ACC112 (cell line): Measurements from ENCODE around the gene MAGEA9B.
"Not testable (repeated sequence)": the region's sequence is repeated elsewhere in the genome, so short reads cannot be mapped to it uniquely, and the experiment has no call there.

Source experiments
- H2AFZ ChIP-seq: fragments of 200-600 bp; sonication (generic); one replicate; pipeline ENCODE4 v1.6.0; 2017; ENCODE audit warnings: antibody characterized with exemption, low read length; ENCODE audit not compliant: unreplicated experiment
- H3K27ac ChIP-seq: fragments of 200-600 bp; sonication (generic); 2 replicates; pipeline ENCODE4 v1.5.1; 2014; ENCODE audit warnings: low read depth, mild to moderate bottlenecking, antibody characterized with exemption, low read length, moderate library complexity
- H3K27me3 ChIP-seq: fragments of 200-600 bp; sonication (generic); 2 replicates; pipeline ENCODE4 v1.6.1; 2014; ENCODE audit warnings: mild to moderate bottlenecking, antibody characterized with exemption, low read length, moderate library complexity, mixed read lengths; ENCODE audit not compliant: insufficient read depth
- H3K36me3 ChIP-seq: fragments of 200-600 bp; sonication (generic); 2 replicates; pipeline ENCODE4 v1.6.1; 2016; ENCODE audit warnings: mild to moderate bottlenecking, antibody characterized with exemption, low read length, moderate library complexity, mixed read lengths; ENCODE audit not compliant: insufficient read depth
- H3K4me1 ChIP-seq: fragments of 200-600 bp; sonication (generic); one replicate; pipeline ENCODE4 v1.6.1; 2016; ENCODE audit warnings: low read length, mixed read lengths; ENCODE audit not compliant: insufficient read depth, unreplicated experiment, control insufficient read depth
- H3K4me3 ChIP-seq: fragments of 200-600 bp; sonication (generic); 2 replicates; pipeline ENCODE4 v1.5.1; 2014; ENCODE audit warnings: mild to moderate bottlenecking, low read depth, low read length
- H3K79me2 ChIP-seq: fragments of 200-600 bp; sonication (generic); one replicate; pipeline ENCODE4 v1.6.0; 2016; ENCODE audit warnings: low read length; ENCODE audit not compliant: control insufficient read depth, unreplicated experiment, insufficient read depth

Gene MAGEA9B

DNA sequence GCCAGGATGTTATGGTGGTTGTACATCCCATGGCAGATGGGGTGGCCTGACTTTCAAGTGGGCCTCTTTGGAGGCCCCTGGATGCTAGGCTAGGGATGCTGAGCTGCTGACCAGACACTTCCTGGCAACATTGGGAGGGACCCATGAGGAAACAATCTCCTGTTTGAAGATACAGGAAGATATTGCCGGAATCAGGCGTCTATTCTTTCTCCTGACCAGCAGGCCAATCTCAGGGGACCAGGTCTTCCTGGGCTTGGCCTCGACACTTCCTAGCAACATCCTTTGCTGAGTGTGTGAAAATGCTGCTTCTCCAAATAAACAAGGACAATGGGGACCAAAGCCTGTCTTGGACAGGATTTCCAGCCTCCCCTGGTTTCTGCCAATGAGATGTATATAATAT is 39.5 kb downstream of the MAGEA9B start:
- H3K4me1 ChIP-seq, H3K27me3 ChIP-seq, H3K4me3 ChIP-seq, H2AFZ ChIP-seq, H3K27ac ChIP-seq, H3K36me3 ChIP-seq, H3K79me2 ChIP-seq: not testable (repeated sequence)

- H3K36me3 ChIP-seq, H3K4me1 ChIP-seq, H3K79me2 ChIP-seq, H2AFZ ChIP-seq, H3K4me3 ChIP-seq, H3K27me3 ChIP-seq, H3K27ac ChIP-seq: not testable (repeated sequence)
Measured at GRCh38 chrX:149546962-149547361, 40.3 kb downstream of the MAGEA9B start.

DNA sequence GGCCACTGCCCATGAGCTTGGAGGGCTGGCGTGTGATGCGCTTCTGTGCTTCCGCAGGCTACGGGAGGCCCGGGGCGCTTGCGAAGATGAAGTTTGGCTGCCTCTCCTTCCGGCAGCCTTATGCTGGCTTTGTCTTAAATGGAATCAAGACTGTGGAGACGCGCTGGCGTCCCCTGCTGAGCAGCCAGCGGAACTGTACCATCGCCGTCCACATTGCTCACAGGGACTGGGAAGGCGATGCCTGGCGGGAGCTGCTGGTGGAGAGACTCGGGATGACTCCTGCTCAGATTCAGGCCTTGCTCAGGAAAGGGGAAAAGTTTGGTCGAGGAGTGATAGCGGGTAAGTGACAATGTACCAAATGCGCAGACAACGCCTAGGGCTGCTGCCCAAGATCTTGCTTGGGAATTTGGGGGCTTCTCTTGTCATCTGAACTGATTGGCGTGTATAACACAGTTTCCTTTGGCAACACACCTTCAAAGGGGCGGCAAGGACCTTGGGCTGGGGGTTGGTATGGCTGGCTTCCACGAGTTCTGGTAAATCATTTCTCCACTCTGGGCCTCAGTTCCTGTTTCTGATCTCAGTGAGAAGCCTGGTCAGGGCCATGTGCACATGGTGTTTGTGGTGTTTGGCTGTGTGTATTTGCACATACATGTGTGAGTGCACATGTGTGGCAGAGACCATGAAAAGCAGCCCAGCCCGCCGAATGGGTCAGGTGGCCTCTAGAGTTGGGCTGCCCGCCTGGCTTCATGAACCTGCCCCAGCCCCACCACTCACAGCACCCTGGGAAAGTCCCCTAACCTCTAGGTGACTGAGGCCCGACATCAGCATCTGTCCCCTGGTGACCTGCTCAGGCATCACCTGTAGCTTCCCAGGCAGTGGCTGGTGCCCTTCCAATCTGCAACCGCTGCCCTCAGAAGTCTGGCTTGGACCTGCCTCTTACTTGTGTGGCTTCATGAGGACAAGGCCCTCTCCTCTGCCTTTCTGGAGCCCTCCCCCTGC is 41.4 kb downstream of the MAGEA9B start:
- not testable (repeated sequence) for H3K4me3 ChIP-seq, H3K79me2 ChIP-seq, H3K27me3 ChIP-seq, H2AFZ ChIP-seq, H3K27ac ChIP-seq, H3K36me3 ChIP-seq, H3K4me1 ChIP-seq

GRCh38 chrX:149541521-149542047 is 45.7 kb downstream of the MAGEA9B start:
- Histone ChIP-seq H3K79me2 (peaks cover 5% of the 10 kb centered on the region), H3K36me3 (no peaks in the 10 kb centered on the region), H3K27ac (peak overlapping the region; percentile 98), H3K4me1 (no peaks in the 10 kb centered on the region), H3K4me3 (peak overlapping the region; percentile 85), H2AFZ (no peak overlapping the region), H3K27me3 (no peaks in the 10 kb centered on the region)

DNA sequence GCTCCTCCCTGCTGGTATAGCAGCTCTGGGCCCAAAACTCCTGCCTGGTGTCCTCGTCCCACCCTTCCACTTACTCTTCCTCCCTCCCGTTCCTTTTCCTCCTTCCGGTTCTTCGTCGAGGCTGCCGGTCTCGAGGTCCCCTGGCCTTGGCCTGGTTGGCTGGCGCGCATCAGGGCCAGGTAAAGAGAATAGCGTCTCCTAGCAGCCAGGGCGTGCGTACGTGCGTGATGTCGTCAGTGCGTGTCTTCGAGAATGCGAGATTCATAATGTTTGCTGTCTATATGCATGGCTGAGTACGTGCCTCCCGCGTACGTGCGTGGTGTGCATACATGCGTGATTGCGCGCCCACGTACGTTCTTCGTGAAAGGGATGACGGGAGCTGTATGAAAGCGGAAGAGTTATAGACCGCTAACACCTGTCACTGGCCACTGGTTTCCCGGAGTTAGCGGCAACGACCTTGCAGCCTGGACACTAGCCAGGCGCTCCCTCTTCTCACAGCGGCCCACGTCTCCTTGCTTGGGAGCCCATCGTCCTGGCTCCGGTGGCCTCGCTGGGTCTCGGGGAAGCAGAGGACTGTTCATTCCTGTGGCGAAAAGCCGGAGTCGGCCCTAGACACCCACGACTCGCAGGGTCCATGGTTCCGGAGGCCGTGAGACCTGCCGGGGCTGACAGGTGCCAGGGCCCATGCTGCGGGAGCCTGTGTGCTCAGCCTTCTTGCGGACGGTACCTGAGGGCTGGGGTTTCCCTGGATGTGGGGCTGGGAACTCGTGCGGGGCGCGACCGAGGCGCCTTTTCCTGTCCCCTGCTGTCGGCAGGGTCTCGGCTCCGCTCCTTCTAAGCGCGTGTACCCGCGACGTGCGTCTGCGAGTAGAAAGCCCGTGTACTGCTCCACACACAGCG is 46.4 kb downstream of the MAGEA9B start, which contains the start of gene EOLA1:
EOLA1 (plus strand) TSS at position 392 of the 900 bp plus-strand sequence. CDS start 4,619 bp downstream, outside the sequence.
- no peaks in the 10 kb centered on the region for H3K4me1 ChIP-seq
- H3K79me2 ChIP-seq = peaks cover 5% of the 10 kb centered on the region
- peak within 1 kb of the TSS; percentile 98 for H3K27ac ChIP-seq
- no peaks in the 10 kb centered on the region for H3K36me3 ChIP-seq
- peak within 1 kb of the TSS; percentile 85 for H3K4me3 ChIP-seq
- H3K27me3 ChIP-seq = no peaks in the 10 kb centered on the region
- peak within 1 kb of the TSS; percentile 25 for H2AFZ ChIP-seq

DNA sequence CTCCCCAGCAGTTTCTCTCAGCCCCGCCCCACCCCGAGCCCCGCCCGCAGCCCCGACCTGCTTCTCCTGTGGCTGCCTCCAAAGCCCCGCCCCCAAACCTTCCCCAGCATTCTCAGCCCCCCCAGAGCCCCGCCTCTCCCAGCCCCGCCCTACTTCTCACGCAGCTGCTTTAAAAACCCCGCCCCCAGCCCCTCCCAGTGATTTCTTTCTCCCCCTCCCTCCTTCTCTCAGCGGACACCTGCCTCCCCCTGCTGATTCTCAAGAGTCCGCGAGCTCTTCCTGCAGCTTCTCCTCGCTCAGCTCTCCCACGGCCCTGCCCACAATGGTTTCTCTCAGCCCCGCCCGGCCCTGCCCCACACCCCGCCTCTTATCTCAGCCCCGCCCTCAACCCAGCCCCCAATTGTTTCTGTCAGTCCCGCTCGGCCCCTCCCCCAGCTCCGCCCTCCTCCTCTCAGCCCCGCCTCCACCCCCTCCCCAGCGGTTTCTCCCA is 47.1 kb downstream of the MAGEA9B start:
- peak overlapping the region; percentile 98 for H3K27ac ChIP-seq
- no peaks in the 10 kb centered on the region for H3K27me3 ChIP-seq
- peaks cover 5% of the 10 kb centered on the region for H3K79me2 ChIP-seq
- no peaks in the 10 kb centered on the region for H3K4me1 ChIP-seq
- no peak overlapping the region for H2AFZ ChIP-seq
- peak overlapping the region; percentile 85 for H3K4me3 ChIP-seq
- no peaks in the 10 kb centered on the region for H3K36me3 ChIP-seq

DNA sequence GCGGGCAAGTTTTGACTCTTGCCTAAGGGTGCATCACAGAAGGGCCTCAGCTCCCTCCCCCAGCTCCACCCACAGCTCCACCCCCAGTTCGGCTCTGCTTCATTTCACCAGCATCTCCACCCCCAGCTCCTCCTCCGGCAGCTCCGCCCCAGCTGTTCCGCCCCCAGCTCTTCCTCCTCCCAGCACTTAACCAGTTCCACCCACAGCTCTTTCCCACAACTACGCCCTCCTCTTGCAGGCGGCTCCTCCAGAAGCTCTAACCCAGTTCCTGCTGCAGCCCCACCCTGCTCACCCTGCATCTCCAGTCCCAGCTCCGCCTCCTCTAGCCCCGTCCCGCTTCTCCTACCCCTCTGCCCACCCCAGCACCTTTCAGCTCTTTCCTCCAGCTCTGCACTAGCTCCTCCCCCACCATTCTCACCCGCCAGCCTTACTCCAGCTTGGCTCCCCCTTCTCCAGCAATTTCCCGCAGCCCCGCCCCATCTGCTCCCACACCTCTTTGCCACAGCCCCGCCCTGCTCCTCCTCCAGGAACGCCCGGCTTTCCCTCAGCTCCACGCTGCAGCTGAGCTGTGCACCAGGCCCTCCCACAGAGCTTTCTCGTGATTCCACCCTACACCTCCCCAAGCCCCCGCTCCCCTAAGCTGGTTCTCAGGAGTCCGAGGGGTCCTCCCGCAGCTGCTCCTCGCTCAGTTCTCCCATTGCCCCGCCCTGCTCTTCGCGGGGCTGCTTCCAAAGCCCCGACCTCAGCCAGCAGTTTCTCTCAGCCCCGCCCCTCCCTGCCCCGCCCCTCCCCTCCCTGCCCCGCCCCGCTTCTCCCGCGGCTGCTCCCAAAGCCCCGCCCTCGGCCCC is 47.8 kb downstream of the MAGEA9B start:
- Histone ChIP-seq H3K27me3 (no peaks in the 10 kb centered on the region), H3K4me3 (peak overlapping the region; percentile 76), H2AFZ (no peak overlapping the region), H3K36me3 (no peaks in the 10 kb centered on the region), H3K79me2 (peaks cover 5% of the 10 kb centered on the region), H3K4me1 (no peaks in the 10 kb centered on the region), H3K27ac (peak overlapping the region; percentile 59)

DNA sequence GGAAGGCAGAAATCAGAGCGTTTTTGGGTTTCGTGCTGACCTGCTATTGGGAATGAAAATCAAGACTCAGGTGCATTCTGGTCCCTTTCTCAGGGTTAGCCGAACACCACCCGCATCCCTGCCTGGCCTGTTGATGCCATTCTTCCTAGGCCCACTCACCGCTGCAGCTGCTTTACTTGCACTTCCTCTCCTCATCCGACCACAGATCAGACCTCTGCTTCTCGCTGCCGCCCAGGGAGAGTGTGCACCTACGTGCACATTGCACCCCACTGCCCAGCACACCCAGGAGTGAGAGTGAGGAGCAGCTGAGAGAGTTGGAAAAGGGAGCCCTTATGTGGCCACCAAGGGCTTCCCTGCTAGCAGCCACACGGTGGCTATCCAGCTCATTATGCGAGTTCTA is 49.8 kb downstream of the MAGEA9B start:
- not testable (repeated sequence) for H3K36me3 ChIP-seq, H3K27ac ChIP-seq, H3K79me2 ChIP-seq, H2AFZ ChIP-seq, H3K4me1 ChIP-seq, H3K4me3 ChIP-seq, H3K27me3 ChIP-seq

DNA sequence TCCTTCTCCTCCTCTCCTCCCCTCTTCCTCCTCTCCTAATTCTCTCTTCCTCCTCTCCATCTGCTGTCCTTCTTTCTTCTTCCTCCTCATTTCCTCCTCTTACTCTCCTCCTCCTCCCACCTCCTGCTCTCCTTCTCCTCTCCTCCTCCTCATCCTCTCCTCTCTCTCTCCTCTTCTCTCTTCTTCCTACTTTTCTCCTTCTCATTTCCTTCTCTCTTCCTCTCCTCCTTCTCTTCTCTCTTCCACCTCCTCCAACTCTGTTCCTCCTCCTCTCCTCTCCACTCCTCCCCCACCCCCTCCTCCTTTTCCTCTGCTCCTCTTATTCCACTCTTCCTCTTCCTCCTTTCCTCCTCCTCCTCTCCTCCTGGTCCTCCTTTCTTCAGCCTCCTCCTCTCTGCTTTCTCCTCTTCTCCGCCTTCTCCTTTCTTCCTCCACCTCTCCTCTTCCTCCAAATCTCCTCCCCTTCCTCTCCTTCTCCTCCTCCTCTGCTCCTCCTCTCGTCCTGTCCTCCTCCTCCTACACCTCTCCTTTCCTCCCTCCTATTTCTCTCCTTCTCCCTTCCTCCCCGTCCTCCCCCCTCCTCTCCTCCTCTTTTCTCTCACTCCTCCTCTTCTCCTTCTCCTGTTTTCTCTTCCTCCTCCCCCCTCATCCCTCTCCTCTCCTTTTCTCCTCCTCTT is 52.2 kb downstream of the MAGEA9B start:
- H3K36me3 ChIP-seq, H2AFZ ChIP-seq, H3K27me3 ChIP-seq, H3K27ac ChIP-seq, H3K4me3 ChIP-seq, H3K79me2 ChIP-seq, H3K4me1 ChIP-seq: not testable (repeated sequence)
